ENCODE data around the gene FBXO5. TPM values are rescaled to one million over a fixed set of nuclear protein-coding genes. Genes with fewer than 3 reads are reported as not detected.

The FBXO5 gene, protein sequence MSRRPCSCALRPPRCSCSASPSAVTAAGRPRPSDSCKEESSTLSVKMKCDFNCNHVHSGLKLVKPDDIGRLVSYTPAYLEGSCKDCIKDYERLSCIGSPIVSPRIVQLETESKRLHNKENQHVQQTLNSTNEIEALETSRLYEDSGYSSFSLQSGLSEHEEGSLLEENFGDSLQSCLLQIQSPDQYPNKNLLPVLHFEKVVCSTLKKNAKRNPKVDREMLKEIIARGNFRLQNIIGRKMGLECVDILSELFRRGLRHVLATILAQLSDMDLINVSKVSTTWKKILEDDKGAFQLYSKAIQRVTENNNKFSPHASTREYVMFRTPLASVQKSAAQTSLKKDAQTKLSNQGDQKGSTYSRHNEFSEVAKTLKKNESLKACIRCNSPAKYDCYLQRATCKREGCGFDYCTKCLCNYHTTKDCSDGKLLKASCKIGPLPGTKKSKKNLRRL
- 19.4 to 22.1 TPM (median 19.9 TPM) in 5 replicates for total RNA-seq (2022; extraction: Qiagen RNA extraction)

DNA sequence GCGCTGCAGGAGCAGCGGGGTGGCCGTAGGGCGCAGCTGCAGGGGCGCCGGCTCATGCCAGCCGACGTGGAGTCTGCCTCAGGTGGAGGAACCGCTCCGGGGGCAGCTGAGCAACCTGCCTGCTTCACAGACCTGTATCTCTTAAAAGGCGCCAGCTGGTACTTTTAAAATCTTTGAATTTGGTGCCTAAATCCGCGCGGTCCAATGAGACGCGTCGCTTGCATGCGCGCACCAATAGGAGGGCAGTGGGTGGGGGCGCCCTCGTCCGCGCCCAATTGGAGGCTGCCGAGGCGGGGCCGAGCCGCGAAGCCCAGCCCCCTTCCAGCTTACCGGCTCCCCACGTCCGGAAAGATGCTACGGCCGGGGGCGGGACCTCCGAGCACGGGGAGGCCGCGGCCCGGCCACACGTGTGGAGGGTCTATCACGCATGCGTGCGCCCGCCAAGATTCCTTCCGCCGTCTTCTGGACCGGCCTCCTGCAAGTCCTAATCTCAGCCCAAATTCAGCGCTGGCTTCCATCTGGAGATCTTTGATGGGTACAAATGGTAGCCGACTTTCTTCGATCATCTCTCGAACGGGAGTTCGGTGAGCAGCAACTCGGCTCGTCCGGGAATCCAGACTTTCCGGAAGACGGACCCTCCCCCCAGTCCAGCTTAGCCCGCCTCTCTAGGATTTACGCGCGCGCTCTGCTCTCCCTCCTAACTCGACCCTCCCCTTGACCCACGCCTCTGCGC lies at the start of gene FBXO5:
TSS of gene FBXO5 (minus strand) at position 138 of the 733 bp plus-strand sequence. CDS start at position 56, 82 bp downstream.

DNA sequence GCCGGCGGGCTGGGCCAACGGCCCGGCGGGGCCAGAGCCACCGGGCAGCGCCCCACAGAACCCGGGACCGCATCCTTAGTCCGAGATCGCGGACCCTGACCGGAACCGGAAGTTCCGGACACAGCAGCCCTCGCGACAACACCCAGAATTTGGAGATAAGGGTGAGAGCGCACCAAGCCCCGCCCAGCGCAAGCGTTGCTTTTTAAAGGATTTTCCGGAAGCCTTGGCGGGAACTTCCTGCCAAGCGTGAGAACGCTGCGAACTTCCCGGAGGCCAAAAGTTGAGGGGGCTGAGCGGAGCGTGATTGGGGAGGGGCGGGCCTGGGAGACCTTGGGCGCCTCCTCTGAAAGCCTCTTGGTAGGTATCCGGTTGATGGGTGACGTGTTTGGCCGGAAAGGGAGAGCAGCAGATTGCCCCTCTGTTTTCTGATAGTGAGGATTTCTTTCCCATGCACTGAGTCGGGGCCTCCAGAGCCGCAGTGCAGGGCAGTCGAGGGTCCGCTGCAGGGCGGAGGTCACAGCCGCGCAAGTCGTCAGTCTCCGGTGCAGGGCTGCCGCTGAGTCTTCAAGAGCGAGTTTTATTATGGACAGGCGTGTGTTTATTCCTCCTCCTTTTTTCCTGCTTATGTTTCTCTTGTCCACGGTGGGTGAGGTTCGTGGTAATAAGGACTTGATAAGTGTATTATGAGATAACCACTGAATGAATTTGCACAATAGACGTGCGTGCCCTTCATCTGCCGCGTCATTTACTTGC lies 19.9 kb upstream of the FBXO5 start, which contains the start of gene MTRF1L:
TSS of gene MTRF1L (minus strand) at position 97 of the 753 bp plus-strand sequence. CDS start at position 73, 24 bp downstream.

Other genes starting within 250 kb of the FBXO5 start
- gene VIP, start 232.2 kb downstream of the FBXO5 start, total RNA-seq (2022; extraction: Qiagen RNA extraction) = not detected in 5 replicates
- 14.3 to 16.1 TPM (median 15.5 TPM) in 5 replicates for gene MTRF1L, start 19.7 kb upstream of the FBXO5 start, total RNA-seq (2022; extraction: Qiagen RNA extraction)
- 4.2 to 7.3 TPM (median 6.5 TPM) in 5 replicates for gene RGS17, start 148.2 kb upstream of the FBXO5 start, total RNA-seq (2022; extraction: Qiagen RNA extraction)

Data from A549 treated with dexamethasone at 1 μM for 4 hours (cell line).